Osteocyte (in vitro differentiated cells): Measurements from ENCODE around the gene TMEM106C. TPM values are rescaled to one million over a fixed set of nuclear protein-coding genes. Genes with fewer than 3 reads are reported as not detected.
A peak's percentile ranks its signal among the peaks of the same experiment; 100 is the strongest.

ENCODE experiments used
- DNase-seq: peaks from one replicate; pipeline ENCODE4 v3.0.0; 2021; ENCODE audit warnings: mixed read lengths; ENCODE audit not compliant: unreplicated experiment; ENCODE audit errors: extremely low spot score
- H3K27ac Mint-ChIP-seq: one replicate; pipeline ENCODE4 v1.8.0; 2021; ENCODE audit warnings: mild to moderate bottlenecking, mixed read lengths; ENCODE audit not compliant: unreplicated experiment
- H3K27me3 Mint-ChIP-seq: one replicate; pipeline ENCODE4 v1.8.0; 2021; ENCODE audit warnings: mixed read lengths; ENCODE audit not compliant: unreplicated experiment
- H3K36me3 Mint-ChIP-seq: one replicate; pipeline ENCODE4 v1.8.0; 2021; ENCODE audit warnings: mixed read lengths; ENCODE audit not compliant: unreplicated experiment
- H3K4me1 Mint-ChIP-seq: one replicate; pipeline ENCODE4 v1.8.0; 2021; ENCODE audit warnings: mixed read lengths; ENCODE audit not compliant: unreplicated experiment
- H3K4me3 Mint-ChIP-seq: one replicate; pipeline ENCODE4 v1.8.0; 2021; ENCODE audit warnings: mild to moderate bottlenecking, moderate library complexity, mixed read lengths; ENCODE audit not compliant: unreplicated experiment
- H3K9me3 Mint-ChIP-seq: one replicate; pipeline ENCODE4 v1.8.0; 2021; ENCODE audit warnings: mixed read lengths; ENCODE audit not compliant: unreplicated experiment
- total RNA-seq: library from RNA; stranded (reverse); gene quantifications from 2 replicates; pipeline ENCODE4 v1.2.1, GENCODE V29; 2021
- TF ChIP-seq, protein P1 (sequence below): fragments of 200-600 bp; sonication (generic); IDR thresholded peaks from 2 replicates; pipeline ENCODE4 v1.5.0; 2021; ENCODE audit warnings: antibody characterized with exemption, mild to moderate bottlenecking, moderate library complexity

Gene TMEM106C
- total RNA-seq, 1 donor from 2014 or later = 53.2 TPM

DNA sequence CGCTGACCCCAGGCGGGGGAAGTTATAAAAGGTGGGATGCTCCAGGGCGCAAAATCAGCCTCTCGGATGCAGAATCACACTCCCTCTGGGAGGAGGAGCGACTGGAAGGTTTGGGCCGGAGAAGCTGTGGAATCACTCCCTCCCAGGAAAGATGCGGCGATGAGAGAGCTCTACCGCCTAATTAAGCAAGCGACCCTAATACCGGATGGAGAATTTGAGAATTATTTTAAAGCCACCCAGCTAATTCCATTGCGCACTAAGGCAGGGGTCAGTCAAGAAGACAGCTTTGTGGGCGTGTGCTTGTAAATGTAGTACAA, 39.0 kb downstream of the TMEM106C start:
- Mint-ChIP-seq H3K27me3 (peaks cover 76% of the 10 kb centered on the region), H3K27ac (peak overlapping the region; percentile 38), H3K4me1 (peaks cover 37% of the 10 kb centered on the region), H3K4me3 (peak overlapping the region; percentile 88), H3K9me3 (no peaks in the 10 kb centered on the region), H3K36me3 (no peaks in the 10 kb centered on the region)
- DNase-seq = no peak
- TF ChIP-seq, protein P1, sequence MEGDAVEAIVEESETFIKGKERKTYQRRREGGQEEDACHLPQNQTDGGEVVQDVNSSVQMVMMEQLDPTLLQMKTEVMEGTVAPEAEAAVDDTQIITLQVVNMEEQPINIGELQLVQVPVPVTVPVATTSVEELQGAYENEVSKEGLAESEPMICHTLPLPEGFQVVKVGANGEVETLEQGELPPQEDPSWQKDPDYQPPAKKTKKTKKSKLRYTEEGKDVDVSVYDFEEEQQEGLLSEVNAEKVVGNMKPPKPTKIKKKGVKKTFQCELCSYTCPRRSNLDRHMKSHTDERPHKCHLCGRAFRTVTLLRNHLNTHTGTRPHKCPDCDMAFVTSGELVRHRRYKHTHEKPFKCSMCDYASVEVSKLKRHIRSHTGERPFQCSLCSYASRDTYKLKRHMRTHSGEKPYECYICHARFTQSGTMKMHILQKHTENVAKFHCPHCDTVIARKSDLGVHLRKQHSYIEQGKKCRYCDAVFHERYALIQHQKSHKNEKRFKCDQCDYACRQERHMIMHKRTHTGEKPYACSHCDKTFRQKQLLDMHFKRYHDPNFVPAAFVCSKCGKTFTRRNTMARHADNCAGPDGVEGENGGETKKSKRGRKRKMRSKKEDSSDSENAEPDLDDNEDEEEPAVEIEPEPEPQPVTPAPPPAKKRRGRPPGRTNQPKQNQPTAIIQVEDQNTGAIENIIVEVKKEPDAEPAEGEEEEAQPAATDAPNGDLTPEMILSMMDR = no peak

DNA sequence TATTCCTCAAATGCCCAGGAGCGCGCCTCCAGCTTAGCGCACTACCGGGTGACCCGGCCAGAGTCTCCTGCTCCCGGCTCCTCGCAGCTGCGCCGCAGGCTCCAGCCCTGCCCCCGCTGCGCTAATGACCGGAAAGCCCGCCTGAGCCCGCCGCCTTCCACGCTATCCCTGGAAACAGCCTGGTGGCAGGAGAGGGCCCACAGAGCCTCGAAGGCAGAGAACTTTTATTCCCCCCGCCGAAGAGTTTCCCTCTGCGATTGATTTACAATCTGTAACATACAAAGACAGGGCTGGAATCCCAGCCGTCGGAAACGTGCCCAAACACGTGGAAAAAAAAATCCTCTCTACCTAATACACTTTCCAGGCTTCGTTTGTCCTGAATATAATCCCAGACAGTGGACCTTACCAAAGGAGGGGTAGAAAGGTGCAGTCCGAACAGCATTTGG, 39.4 kb downstream of the TMEM106C start:
- H3K36me3 Mint-ChIP-seq = no peaks in the 10 kb centered on the region
- H3K27ac Mint-ChIP-seq = no peak overlapping the region
- TF ChIP-seq, protein P1 = no peak
- no peaks in the 10 kb centered on the region for H3K9me3 Mint-ChIP-seq
- peak overlapping the region; percentile 88 for H3K4me3 Mint-ChIP-seq
- DNase-seq = no peak
- peaks cover 78% of the 10 kb centered on the region for H3K27me3 Mint-ChIP-seq
- peaks cover 37% of the 10 kb centered on the region for H3K4me1 Mint-ChIP-seq

DNA sequence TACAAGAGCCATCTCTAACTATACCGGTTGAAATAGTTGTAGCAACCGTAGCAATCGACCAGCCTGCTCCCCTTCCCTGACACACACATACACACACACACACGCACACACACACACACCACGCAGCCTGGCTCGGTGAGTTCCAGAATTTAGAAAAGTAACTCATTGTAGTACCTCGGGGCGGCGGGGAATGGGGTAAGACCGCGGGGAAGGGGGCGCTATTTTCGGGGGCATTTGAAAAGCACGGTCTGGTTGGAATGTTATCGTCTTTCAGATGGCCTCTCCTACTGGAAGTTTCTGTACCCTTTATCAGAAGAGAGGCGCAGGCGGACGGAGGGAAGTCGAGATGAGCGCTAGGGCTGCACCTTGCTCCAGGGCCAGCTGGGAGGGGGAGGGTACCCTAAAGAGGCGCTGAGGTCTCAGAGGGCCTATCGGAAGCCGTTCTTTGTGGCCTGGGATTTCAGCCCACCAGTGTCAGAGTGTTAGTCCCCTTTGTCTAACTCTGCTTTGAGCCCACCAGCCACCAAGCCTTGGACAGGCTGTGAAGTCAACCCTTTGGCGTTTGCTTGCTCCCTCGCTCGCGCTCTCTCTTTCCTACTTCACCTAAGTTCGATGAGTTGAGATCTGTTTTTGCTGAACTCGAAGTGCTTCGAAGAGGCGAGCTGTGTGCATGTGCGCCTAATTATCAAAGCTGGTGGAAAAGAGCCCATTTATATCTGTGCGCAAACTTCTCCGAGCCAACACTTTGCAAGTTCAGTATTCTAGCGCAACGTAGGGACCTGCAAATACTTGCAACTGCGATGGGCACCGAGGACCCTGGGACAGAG, 40.0 kb downstream of the TMEM106C start:
- TF ChIP-seq, protein P1 = no peak
- peaks cover 37% of the 10 kb centered on the region for H3K4me1 Mint-ChIP-seq
- H3K27me3 Mint-ChIP-seq = peaks cover 78% of the 10 kb centered on the region
- H3K36me3 Mint-ChIP-seq = no peaks in the 10 kb centered on the region
- DNase-seq = no peak
- no peaks in the 10 kb centered on the region for H3K9me3 Mint-ChIP-seq
- no peak overlapping the region for H3K27ac Mint-ChIP-seq
- peak overlapping the region; percentile 88 for H3K4me3 Mint-ChIP-seq

DNA sequence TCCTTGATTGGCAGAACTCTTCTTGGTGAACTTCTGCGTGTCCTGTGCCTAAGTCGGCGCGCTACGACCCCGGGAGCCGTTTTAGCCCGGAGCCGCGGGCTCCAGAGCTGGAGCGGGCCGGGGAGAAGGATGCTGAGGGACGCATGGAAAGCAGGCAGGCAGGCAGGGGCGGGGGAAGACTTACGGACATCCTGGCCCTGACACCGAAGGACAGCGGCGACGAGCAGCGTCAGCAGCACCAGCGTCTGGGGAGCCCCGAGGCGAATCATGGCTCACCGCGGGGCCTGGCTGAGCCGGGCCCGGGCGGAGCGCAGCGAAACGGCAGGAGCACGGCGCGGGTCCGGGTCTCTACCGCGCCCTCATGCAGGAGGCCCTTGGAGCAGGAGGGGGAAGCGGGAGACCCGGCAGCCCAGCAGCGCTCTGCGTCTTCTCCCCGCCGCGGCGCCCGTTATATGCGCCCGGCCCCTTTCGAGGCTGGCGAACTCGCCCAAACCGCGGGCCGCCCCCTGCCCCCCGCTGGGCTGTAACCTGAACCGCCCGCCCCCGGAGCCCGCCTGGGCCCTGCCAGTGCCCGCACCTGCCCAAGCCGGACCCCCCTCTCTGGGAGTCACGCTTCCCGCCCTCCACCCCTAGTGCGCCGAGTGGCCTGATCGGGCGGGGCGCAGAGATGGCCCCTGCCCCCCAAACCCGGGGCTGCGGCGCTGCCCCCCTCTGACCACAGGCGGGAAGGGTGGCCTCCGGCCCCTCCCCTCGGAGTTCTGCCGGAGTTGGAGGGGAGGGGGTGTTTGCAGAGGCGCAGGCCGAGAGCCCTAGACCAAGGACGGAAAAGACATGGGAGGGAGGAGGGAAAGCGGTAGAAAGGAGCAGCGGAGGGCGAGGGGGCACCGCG, 40.9 kb downstream of the TMEM106C start, which contains the start of gene COL2A1:
Gene COL2A1, minus strand, starts transcription at position 424 of the 889 bp plus-strand sequence. Its CDS starts 155 bp downstream, at position 269.
- Mint-ChIP-seq H3K4me1 (peaks cover 37% of the 10 kb centered on the region), H3K27ac (no peak within 1 kb of the TSS), H3K27me3 (peaks cover 78% of the 10 kb centered on the region), H3K9me3 (no peaks in the 10 kb centered on the region), H3K4me3 (peak within 1 kb of the TSS; percentile 88), H3K36me3 (peaks cover 1% of the 10 kb centered on the region)
- no peak for DNase-seq
- TF ChIP-seq, protein P1 = no peak
